ENCODE results near the gene GMPR.

The GMPR gene

DNA sequence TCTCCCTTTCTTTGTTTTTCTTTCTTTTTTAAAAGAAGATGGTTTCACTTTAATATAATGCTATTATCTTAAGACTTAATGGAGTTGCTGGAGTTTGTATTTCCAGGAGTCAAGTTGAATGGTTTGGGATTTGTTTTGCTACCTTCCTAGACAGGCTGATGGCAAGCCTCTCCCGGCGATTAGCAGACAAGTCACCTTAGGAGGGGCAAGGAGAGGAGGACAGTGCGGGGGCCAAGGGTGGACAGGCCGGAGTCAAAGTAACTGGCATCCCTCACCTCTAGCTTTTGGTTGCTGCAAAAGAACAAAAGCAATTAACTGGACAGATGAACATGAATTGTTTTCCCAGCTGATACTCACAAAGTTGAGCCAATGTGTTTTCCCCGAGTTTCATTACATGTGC, 57.1 kb downstream of the GMPR start:
- Histone ChIP-seq H3K79me1 (ENCODE audit: low read length) (no peaks in the 10 kb centered on the region), H4K91ac (ENCODE audit: low read depth, low read length) (no peak overlapping the region)

DNA sequence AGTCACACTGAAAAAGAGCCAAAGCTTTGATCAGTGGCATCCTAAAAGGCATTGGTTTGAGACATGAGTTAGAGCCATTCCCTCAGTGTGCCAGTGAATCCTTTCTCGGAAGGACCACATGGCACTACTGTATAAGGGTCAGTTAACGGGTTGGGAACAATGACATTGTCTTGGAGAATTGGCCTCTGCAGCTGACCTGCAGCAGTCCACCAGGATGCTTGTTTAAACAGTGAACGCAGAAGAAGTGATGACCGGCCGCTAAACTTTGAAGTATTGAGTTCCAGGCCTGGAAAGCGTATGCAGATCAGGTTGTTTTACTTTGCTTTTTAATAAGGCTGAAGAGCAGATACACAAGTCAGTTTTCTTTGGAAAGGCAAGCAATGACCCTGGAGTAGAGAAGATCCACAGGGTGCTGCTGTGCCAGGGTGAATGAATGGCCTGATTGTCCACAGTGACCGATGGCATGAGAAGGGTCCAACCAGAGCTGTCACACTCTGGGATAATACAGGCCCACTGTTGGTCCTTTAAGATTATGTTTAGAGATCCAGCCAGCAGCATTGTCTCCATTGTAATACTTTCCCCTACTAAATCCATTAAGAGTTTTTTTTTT, 57.8 kb downstream of the GMPR start:
- H3K79me2 ChIP-seq (ENCODE audit: control insufficient read depth, insufficient read depth, low read length, poor library complexity) = no peaks in the 10 kb centered on the region
- no peak overlapping the region for H3K4ac ChIP-seq (ENCODE audit: low read depth, low read length)
- H2BK120ac ChIP-seq (ENCODE audit: insufficient read depth, low read length, poor library complexity) = no peak overlapping the region
- H3K14ac ChIP-seq (ENCODE audit: low read length) = no peak overlapping the region
- H4K8ac ChIP-seq (ENCODE audit: low read depth, low read length) = no peak overlapping the region
- no peak for DNase-seq
- peaks cover 2% of the 10 kb centered on the region for H3K9me3 ChIP-seq (ENCODE audit: insufficient read depth, low read depth, low read length)
- peaks cover 6 to 15% of the 10 kb centered on the region in 2 experiments for H3K36me3 ChIP-seq (ENCODE audit: control insufficient read depth in 1 of 2, insufficient read depth in 2 of 2, low read length in 2 of 2)
- no peak overlapping the region for H3K27ac ChIP-seq (ENCODE audit: low read depth, low read length)
- no peak overlapping the region for H2AK5ac ChIP-seq (ENCODE audit: low read length)
- no peaks in the 10 kb centered on the region for H3K79me1 ChIP-seq (ENCODE audit: low read length)
- H3K23ac ChIP-seq (ENCODE audit: low read length) = no peak overlapping the region
- no peak overlapping the region for H3K4me3 ChIP-seq (ENCODE audit: low read depth, low read length)
- H3K4me1 ChIP-seq (ENCODE audit: control insufficient read depth in 1 of 2, insufficient read depth in 2 of 2, low read length in 2 of 2) = no peaks in the 10 kb centered on the region
- H3K18ac ChIP-seq (ENCODE audit: low read length) = no peak overlapping the region
- no peak overlapping the region for H4K12ac ChIP-seq (ENCODE audit: low read depth, low read length)
- H2BK12ac ChIP-seq (ENCODE audit: low read length) = no peak overlapping the region
- H2AFZ ChIP-seq (ENCODE audit: insufficient read depth, low read length, poor library complexity) = no peak overlapping the region
- no peak overlapping the region for H3K4me2 ChIP-seq (ENCODE audit: low read length)
- H3K27me3 ChIP-seq (ENCODE audit: insufficient read depth, low read length) = no peaks in the 10 kb centered on the region
- no peak overlapping the region for H4K91ac ChIP-seq (ENCODE audit: low read depth, low read length)
- H2BK5ac ChIP-seq (ENCODE audit: low read depth, low read length, poor library complexity) = no peak overlapping the region
- WGBS (ENCODE audit: extremely low coverage, insufficient coverage, insufficient read length) = no CpG with 5 or more reads among the region's 7 CpGs
- H3K9ac ChIP-seq (ENCODE audit: low read length) = no peak overlapping the region

More for the DNA sequence above, 57.1 kb downstream of the GMPR start:
- Histone ChIP-seq H3K9me3 (ENCODE audit: insufficient read depth, low read depth, low read length) (peaks cover 2% of the 10 kb centered on the region), H2BK5ac (ENCODE audit: low read depth, low read length, poor library complexity) (no peak overlapping the region), H2BK120ac (ENCODE audit: insufficient read depth, low read length, poor library complexity) (no peak overlapping the region), H3K4me2 (ENCODE audit: low read length) (no peak overlapping the region), H3K4me3 (ENCODE audit: low read depth, low read length) (no peak overlapping the region), H2AFZ (ENCODE audit: insufficient read depth, low read length, poor library complexity) (no peak overlapping the region), H3K4me1 (ENCODE audit: control insufficient read depth in 1 of 2, insufficient read depth in 2 of 2, low read length in 2 of 2) (no peaks in the 10 kb centered on the region), H4K8ac (ENCODE audit: low read depth, low read length) (no peak overlapping the region), H3K79me2 (ENCODE audit: control insufficient read depth, insufficient read depth, low read length, poor library complexity) (no peaks in the 10 kb centered on the region), H3K27ac (ENCODE audit: low read depth, low read length) (no peak overlapping the region), H3K23ac (ENCODE audit: low read length) (no peak overlapping the region), H2BK12ac (ENCODE audit: low read length) (no peak overlapping the region), H3K9ac (ENCODE audit: low read length) (no peak overlapping the region), H3K14ac (ENCODE audit: low read length) (no peak overlapping the region), H2AK5ac (ENCODE audit: low read length) (no peak overlapping the region), H3K27me3 (ENCODE audit: insufficient read depth, low read length) (no peaks in the 10 kb centered on the region), H3K36me3 (ENCODE audit: control insufficient read depth in 1 of 2, insufficient read depth in 2 of 2, low read length in 2 of 2) (peaks cover 6 to 15% of the 10 kb centered on the region in 2 experiments), H3K4ac (ENCODE audit: low read depth, low read length) (no peak overlapping the region), H4K12ac (ENCODE audit: low read depth, low read length) (no peak overlapping the region), H3K18ac (ENCODE audit: low read length) (no peak overlapping the region)
- WGBS (ENCODE audit: extremely low coverage, insufficient coverage, insufficient read length) = no CpG with 5 or more reads among the region's 5 CpGs
- DNase-seq = no peak

DNA sequence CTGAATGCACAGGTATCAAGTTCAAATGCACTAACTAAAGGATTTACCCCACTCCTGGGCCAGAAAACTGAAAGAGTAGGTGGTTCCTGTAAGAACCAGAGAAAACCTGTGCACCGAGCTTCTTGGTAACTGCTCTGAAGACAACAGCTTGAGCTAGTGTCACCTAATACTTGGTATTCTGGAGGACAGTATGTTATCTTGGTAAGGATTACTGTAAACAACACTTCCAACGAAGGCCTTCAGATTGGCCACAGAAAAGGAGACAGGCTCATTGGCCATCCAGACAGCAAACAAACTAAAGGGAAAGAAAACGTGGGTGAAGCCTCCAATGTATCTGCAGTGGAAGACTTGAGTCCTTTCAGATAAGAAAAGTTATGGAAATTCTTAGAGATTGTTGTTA, 61.5 kb downstream of the GMPR start:
- Histone ChIP-seq H3K4me1 (ENCODE audit: control insufficient read depth in 1 of 2, insufficient read depth in 2 of 2, low read length in 2 of 2) (peaks cover 0 to 2% of the 10 kb centered on the region in 2 experiments), H2BK5ac (ENCODE audit: low read depth, low read length, poor library complexity) (no peak overlapping the region), H3K23ac (ENCODE audit: low read length) (no peak overlapping the region), H3K18ac (ENCODE audit: low read length) (no peak overlapping the region), H2BK120ac (ENCODE audit: insufficient read depth, low read length, poor library complexity) (no peak overlapping the region), H3K4me3 (ENCODE audit: low read depth, low read length) (no peak overlapping the region), H4K12ac (ENCODE audit: low read depth, low read length) (no peak overlapping the region), H2AFZ (ENCODE audit: insufficient read depth, low read length, poor library complexity) (no peak overlapping the region), H2AK5ac (ENCODE audit: low read length) (no peak overlapping the region), H4K8ac (ENCODE audit: low read depth, low read length) (no peak overlapping the region), H3K14ac (ENCODE audit: low read length) (no peak overlapping the region), H3K9ac (ENCODE audit: low read length) (no peak overlapping the region), H4K91ac (ENCODE audit: low read depth, low read length) (no peak overlapping the region), H3K4me2 (ENCODE audit: low read length) (no peak overlapping the region), H3K4ac (ENCODE audit: low read depth, low read length) (no peak overlapping the region), H3K27me3 (ENCODE audit: insufficient read depth, low read length) (no peaks in the 10 kb centered on the region), H2BK12ac (ENCODE audit: low read length) (no peak overlapping the region), H3K79me2 (ENCODE audit: control insufficient read depth, insufficient read depth, low read length, poor library complexity) (no peaks in the 10 kb centered on the region), H3K27ac (ENCODE audit: low read depth, low read length) (no peak overlapping the region), H3K79me1 (ENCODE audit: low read length) (no peaks in the 10 kb centered on the region), H3K36me3 (ENCODE audit: control insufficient read depth in 1 of 2, insufficient read depth in 2 of 2, low read length in 2 of 2) (peaks cover 6 to 9% of the 10 kb centered on the region in 2 experiments), H3K9me3 (ENCODE audit: insufficient read depth, low read depth, low read length) (no peaks in the 10 kb centered on the region)
- DNase-seq = no peak
- WGBS (ENCODE audit: extremely low coverage, insufficient coverage, insufficient read length) = no CpG with 5 or more reads among the region's 3 CpGs

DNA sequence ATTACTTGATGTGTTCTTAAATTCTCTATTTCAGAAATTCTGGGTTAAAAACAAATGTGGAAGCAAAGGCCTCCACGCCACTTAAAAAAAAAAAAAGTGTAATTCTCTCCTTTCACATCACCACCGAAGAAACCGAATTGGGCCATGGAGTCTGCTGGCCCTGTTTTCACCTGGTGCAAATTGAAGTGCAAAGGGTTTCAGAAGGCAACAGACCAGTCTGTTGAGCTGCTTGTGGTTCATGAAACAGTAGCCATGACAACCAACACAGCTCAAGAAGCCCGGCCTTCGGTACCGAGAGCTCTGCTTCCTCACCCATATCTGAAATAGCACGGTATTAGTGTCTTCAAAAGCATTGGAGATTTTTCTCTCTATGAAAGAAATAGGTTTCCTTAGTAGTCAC, 63.1 kb downstream of the GMPR start:
- Histone ChIP-seq H4K12ac (ENCODE audit: low read depth, low read length) (no peak overlapping the region), H3K9ac (ENCODE audit: low read length) (no peak overlapping the region), H3K27ac (ENCODE audit: low read depth, low read length) (no peak overlapping the region), H2BK120ac (ENCODE audit: insufficient read depth, low read length, poor library complexity) (no peak overlapping the region), H3K14ac (ENCODE audit: low read length) (no peak overlapping the region), H3K23ac (ENCODE audit: low read length) (no peak overlapping the region), H3K4me1 (ENCODE audit: control insufficient read depth in 1 of 2, insufficient read depth in 2 of 2, low read length in 2 of 2) (peaks cover 0 to 2% of the 10 kb centered on the region in 2 experiments), H3K27me3 (ENCODE audit: insufficient read depth, low read length) (no peaks in the 10 kb centered on the region), H3K18ac (ENCODE audit: low read length) (no peak overlapping the region), H3K9me3 (ENCODE audit: insufficient read depth, low read depth, low read length) (no peaks in the 10 kb centered on the region), H3K36me3 (ENCODE audit: control insufficient read depth in 1 of 2, insufficient read depth in 2 of 2, low read length in 2 of 2) (peaks cover 0 to 5% of the 10 kb centered on the region in 2 experiments), H3K79me1 (ENCODE audit: low read length) (no peaks in the 10 kb centered on the region), H2BK12ac (ENCODE audit: low read length) (no peak overlapping the region), H3K4me3 (ENCODE audit: low read depth, low read length) (no peak overlapping the region), H3K79me2 (ENCODE audit: control insufficient read depth, insufficient read depth, low read length, poor library complexity) (no peaks in the 10 kb centered on the region), H4K8ac (ENCODE audit: low read depth, low read length) (no peak overlapping the region), H2AK5ac (ENCODE audit: low read length) (no peak overlapping the region), H2BK5ac (ENCODE audit: low read depth, low read length, poor library complexity) (no peak overlapping the region), H4K91ac (ENCODE audit: low read depth, low read length) (no peak overlapping the region), H2AFZ (ENCODE audit: insufficient read depth, low read length, poor library complexity) (no peak overlapping the region), H3K4ac (ENCODE audit: low read depth, low read length) (no peak overlapping the region), H3K4me2 (ENCODE audit: low read length) (no peak overlapping the region)
- DNase-seq = peak in 1 of 2 donors; percentile 63
- WGBS (ENCODE audit: extremely low coverage, insufficient coverage, insufficient read length) = no CpG with 5 or more reads among the region's 7 CpGs

Data from trophoblast cell (in vitro differentiated cells and primary cell).